GM18499 (cell line): ENCODE results near the gene MIEF1.

ENCODE experiments used
- ATAC-seq: cut with Tn5 transposase; IDR thresholded peaks from one replicate; pipeline ENCODE4 v1.9.1; 2021; ENCODE audit warnings: moderate number of reproducible peaks; ENCODE audit not compliant: insufficient read depth, unreplicated experiment

Gene MIEF1

GRCh38 chr22:39554151-39554550, 52.1 kb downstream of the MIEF1 start:
- ATAC-seq = no peak

GRCh38 chr22:39556970-39557841, 55.1 kb downstream of the MIEF1 start:
- no peak for ATAC-seq

- no peak for ATAC-seq
Measured at GRCh38 chr22:39558254-39558727, 56.2 kb downstream of the MIEF1 start.

- ATAC-seq = no peak
Measured at GRCh38 chr22:39558950-39559349, 56.9 kb downstream of the MIEF1 start.

GRCh38 chr22:39559456-39560105, 57.5 kb downstream of the MIEF1 start:
- ATAC-seq = no peak

- ATAC-seq = no peak
Measured at GRCh38 chr22:39560127-39560526, 58.0 kb downstream of the MIEF1 start.

- ATAC-seq = no peak
Measured at GRCh38 chr22:39562839-39563489, 60.9 kb downstream of the MIEF1 start.

- no peak for ATAC-seq
Measured at GRCh38 chr22:39563571-39564428, 61.7 kb downstream of the MIEF1 start.

GRCh38 chr22:39565414-39565944, 63.4 kb downstream of the MIEF1 start:
- ATAC-seq = no peak

GRCh38 chr22:39567135-39567946, 65.3 kb downstream of the MIEF1 start:
- no peak for ATAC-seq
